OCI-LY7 (cell line): ENCODE measurements around the gene GLB1L2. TPM values are rescaled to one million over a fixed set of nuclear protein-coding genes. Genes with fewer than 3 reads are reported as not detected.
"Not testable (repeated sequence)": the region's sequence is repeated elsewhere in the genome, so short reads cannot be mapped to it uniquely, and the experiment has no call there.

ENCODE experiments used
- BruUV-seq: library from RNA; stranded (reverse); fragments of 400-500 nt; replicated peaks from 2 replicates; lab custom pipeline; 2021; lab: Mats Ljungman, UMichigan
- CTCF ChIA-PET: fragments of 300-600 bp; sonication (Branson Sonifier 250); formaldehyde crosslinking; loops from one replicate; lab custom pipeline; 2022; ENCODE audit warnings: antibody characterized with exemption; ENCODE audit not compliant: unreplicated experiment; lab: Charles Lee
- POLR2A ChIA-PET: fragments of 300-600 bp; sonication (Branson Sonifier 250); formaldehyde crosslinking; loops from one replicate; lab custom pipeline; 2022; ENCODE audit warnings: antibody characterized with exemption; lab: Charles Lee
- DNase-seq: peaks from one replicate; pipeline ENCODE4 v3.0.0-alpha.2; 2015; ENCODE audit warnings: low spot score
- H2AFZ ChIP-seq: fragments of 200-600 bp; sonication (generic), shearing (Covaris generic); 2 replicates; pipeline ENCODE4 v1.6.1; 2014; ENCODE audit warnings: mild to moderate bottlenecking, antibody characterized with exemption, low read length, moderate library complexity
- H3K27ac ChIP-seq: fragments of 200-600 bp; sonication (generic); 2 replicates; pipeline ENCODE4 v1.5.1; 2014; ENCODE audit warnings: mixed run types, low read depth, mild to moderate bottlenecking, moderate library complexity, low read length, inconsistent platforms; ENCODE audit not compliant: poor library complexity, severe bottlenecking
- H3K36me3 ChIP-seq: fragments of 200-600 bp; sonication (generic); 2 replicates; pipeline ENCODE4 v1.6.1; 2014; ENCODE audit warnings: mild to moderate bottlenecking, antibody characterized with exemption, low read length, moderate library complexity, mixed read lengths; ENCODE audit not compliant: insufficient read depth
- H3K4me1 ChIP-seq: fragments of 200-600 bp; sonication (generic); 2 replicates; pipeline ENCODE4 v1.5.1; 2014; ENCODE audit warnings: mild to moderate bottlenecking, low read length; ENCODE audit not compliant: insufficient read depth, poor library complexity, severe bottlenecking
- H3K4me2 ChIP-seq: fragments of 200-600 bp; sonication (generic); 2 replicates; pipeline ENCODE4 v1.6.1; 2014; ENCODE audit warnings: mild to moderate bottlenecking, low read length
- H3K4me3 ChIP-seq: fragments of 200-600 bp; sonication (generic); 2 replicates; pipeline ENCODE4 v1.5.1; 2014; ENCODE audit warnings: mild to moderate bottlenecking, low read depth, low read length; ENCODE audit not compliant: poor library complexity, severe bottlenecking
- H3K79me2 ChIP-seq: fragments of 200-600 bp; sonication (generic); 2 replicates; pipeline ENCODE4 v1.6.1; 2016; ENCODE audit warnings: low read depth, mild to moderate bottlenecking, low read length, moderate library complexity, mixed read lengths; ENCODE audit not compliant: insufficient read depth
- H3K9me2 ChIP-seq: fragments of 200-600 bp; sonication (generic); 2 replicates; pipeline ENCODE4 v1.6.1; 2016; ENCODE audit warnings: mild to moderate bottlenecking, low read length, mixed read lengths; ENCODE audit not compliant: insufficient read depth
- H3K9me3 ChIP-seq: fragments of 200-600 bp; sonication (generic); 2 replicates; pipeline ENCODE4 v1.6.1; 2014; ENCODE audit warnings: mild to moderate bottlenecking, mixed run types, low read length, mixed read lengths
- H4K20me1 ChIP-seq: fragments of 200-600 bp; sonication (generic); 2 replicates; pipeline ENCODE4 v1.6.1; 2014; ENCODE audit warnings: mild to moderate bottlenecking, antibody characterized with exemption, low read length, moderate library complexity, mixed read lengths; ENCODE audit not compliant: insufficient read depth
- CTCF ChIP-seq: fragments of 200-600 bp; sonication (generic); conservative IDR thresholded peaks from 2 replicates; pipeline ENCODE4 v1.5.1; 2014; ENCODE audit warnings: mild to moderate bottlenecking, antibody characterized with exemption, low read length, moderate library complexity, mixed read lengths
- EZH2phosphoT487 ChIP-seq: fragments of 200-600 bp; sonication (generic); IDR thresholded peaks from 2 replicates; pipeline ENCODE4 v1.6.1; 2018; ENCODE audit warnings: low read depth, borderline replicate concordance, mild to moderate bottlenecking, mixed run types, antibody characterized with exemption, low read length, moderate library complexity, mixed read lengths
- intact Hi-C: fragments of 100-400 bp; cut with micrococcal nuclease; formaldehyde crosslinking; loops from one replicate; pipeline ENCODE4 v1.10.0; 2022; ENCODE audit not compliant: unreplicated experiment
- total RNA-seq, 2 experiments: library from RNA; depleted of rRNA in 1 of 2; stranded (reverse); fragments of >200 nt in 1 of 2; shearing (Covaris generic) in 1 of 2; gene quantifications; 2 replicates each; pipeline ENCODE4 v1.2.3, GENCODE V29; 2014 to 2022

GLB1L2 gene
- total RNA-seq, 2 experiments from 2014 or later = not detected

GRCh38 chr11:134313821-134314607, 17.8 kb upstream of the GLB1L2 start:
- TF ChIP-seq EZH2phosphoT487 (no peak), CTCF (no peak)
- DNase-seq = no peak
- Histone ChIP-seq H3K27ac (no peak overlapping the region), H3K4me1 (no peaks in the 10 kb centered on the region), H3K9me3 (no peaks in the 10 kb centered on the region), H4K20me1 (no peaks in the 10 kb centered on the region), H2AFZ (no peak overlapping the region), H3K4me3 (no peak overlapping the region), H3K36me3 (no peaks in the 10 kb centered on the region), H3K4me2 (no peak overlapping the region), H3K79me2 (no peaks in the 10 kb centered on the region), H3K9me2 (no peaks in the 10 kb centered on the region)
- no TSS peak for BruUV-seq
- intact Hi-C loops = no loop called here
- ChIA-PET CTCF (no interaction called here), POLR2A (no interaction called here)

GRCh38 chr11:134317103-134317502, 14.7 kb upstream of the GLB1L2 start:
- H2AFZ ChIP-seq = no peak overlapping the region
- BruUV-seq = no TSS peak
- ChIA-PET POLR2A (no interaction called here), CTCF (no interaction called here)
- H3K9me3 ChIP-seq = no peaks in the 10 kb centered on the region
- DNase-seq = no peak
- no peaks in the 10 kb centered on the region for H3K79me2 ChIP-seq
- H3K4me1 ChIP-seq = no peaks in the 10 kb centered on the region
- H3K27ac ChIP-seq = no peak overlapping the region
- no peaks in the 10 kb centered on the region for H3K36me3 ChIP-seq
- no peak overlapping the region for H3K4me3 ChIP-seq
- H3K9me2 ChIP-seq = no peaks in the 10 kb centered on the region
- intact Hi-C loops = no loop called here
- no peaks in the 10 kb centered on the region for H4K20me1 ChIP-seq
- no peak overlapping the region for H3K4me2 ChIP-seq
- TF ChIP-seq CTCF = no peak
- TF ChIP-seq EZH2phosphoT487 = no peak

- BruUV-seq, H3K27ac ChIP-seq, H4K20me1 ChIP-seq, H3K4me2 ChIP-seq, H3K9me3 ChIP-seq, H2AFZ ChIP-seq, H3K36me3 ChIP-seq, H3K9me2 ChIP-seq, POLR2A ChIA-PET, intact Hi-C loops, CTCF ChIA-PET, H3K4me1 ChIP-seq, H3K79me2 ChIP-seq, DNase-seq, H3K4me3 ChIP-seq: not testable (repeated sequence)
Observed at GRCh38 chr11:134321373-134321772, 10.4 kb upstream of the GLB1L2 start.
